OCI-LY1 (cell line): ENCODE results near the gene ACTRT2.

Experiments
- H2AFZ ChIP-seq: fragments of 200-600 bp; sonication (generic), shearing (Covaris generic); 2 replicates; pipeline ENCODE4 v1.6.0; 2014; ENCODE audit warnings: antibody characterized with exemption, mild to moderate bottlenecking, low read length
- H3F3A ChIP-seq: fragments of 200-600 bp; sonication (generic), shearing (Covaris generic); 2 replicates; pipeline ENCODE4 v1.6.0; 2014; ENCODE audit warnings: mild to moderate bottlenecking, antibody characterized with exemption, low read length, moderate library complexity; ENCODE audit not compliant: insufficient read depth
- H3K27ac ChIP-seq: fragments of 200-600 bp; sonication (generic); 2 replicates; pipeline ENCODE4 v1.5.1; 2014; ENCODE audit warnings: low read length, mixed run types, mild to moderate bottlenecking, low read depth; ENCODE audit not compliant: poor library complexity, severe bottlenecking
- H3K27me3 ChIP-seq: fragments of 200-600 bp; sonication (generic); 2 replicates; pipeline ENCODE4 v1.6.0; 2014; ENCODE audit warnings: antibody characterized with exemption, mild to moderate bottlenecking, low read length, moderate library complexity; ENCODE audit not compliant: insufficient read depth
- H3K36me3 ChIP-seq: fragments of 200-600 bp; sonication (generic); 2 replicates; pipeline ENCODE4 v1.6.1; 2014; ENCODE audit warnings: mild to moderate bottlenecking, antibody characterized with exemption, low read length, moderate library complexity, mixed read lengths; ENCODE audit not compliant: insufficient read depth
- H3K4me1 ChIP-seq: fragments of 200-600 bp; sonication (generic); 2 replicates; pipeline ENCODE4 v1.5.1; 2014; ENCODE audit warnings: mild to moderate bottlenecking, low read length, moderate library complexity; ENCODE audit not compliant: insufficient read depth, severe bottlenecking
- H3K4me2 ChIP-seq: fragments of 200-600 bp; sonication (generic), shearing (Covaris generic); 2 replicates; pipeline ENCODE4 v1.6.1; 2014; ENCODE audit warnings: low read length
- H3K4me3 ChIP-seq: fragments of 200-600 bp; sonication (generic); 2 replicates; pipeline ENCODE4 v1.5.1; 2014; ENCODE audit warnings: low read length, low read depth, mild to moderate bottlenecking, mixed read lengths; ENCODE audit not compliant: poor library complexity, severe bottlenecking
- H3K79me2 ChIP-seq: fragments of 200-600 bp; shearing (Covaris generic); 2 replicates; pipeline ENCODE4 v1.6.1; 2016; ENCODE audit warnings: mixed run types, low read length, mixed read lengths; ENCODE audit not compliant: insufficient read depth
- H3K9ac ChIP-seq: fragments of 200-600 bp; sonication (generic), shearing (Covaris generic); 2 replicates; pipeline ENCODE4 v1.6.1; 2014; ENCODE audit warnings: mild to moderate bottlenecking, low read length, mixed read lengths
- H3K9me2 ChIP-seq: fragments of 200-600 bp; sonication (generic), shearing (Covaris generic); 2 replicates; pipeline ENCODE4 v1.6.1; 2014; ENCODE audit warnings: low read depth, mild to moderate bottlenecking, low read length, mixed read lengths
- H3K9me3 ChIP-seq: fragments of 200-600 bp; shearing (Covaris generic); 2 replicates; pipeline ENCODE4 v1.6.1; 2014; ENCODE audit warnings: low read length, mixed read lengths
- H4K20me1 ChIP-seq: fragments of 200-600 bp; sonication (generic), shearing (Covaris generic); 2 replicates; pipeline ENCODE4 v1.6.0; 2016; ENCODE audit warnings: mild to moderate bottlenecking, low read length; ENCODE audit not compliant: insufficient read depth
- CTCF ChIP-seq: fragments of 200-600 bp; sonication (generic), shearing (Covaris generic); IDR thresholded peaks from 2 replicates; pipeline ENCODE4 v1.5.1; 2017; ENCODE audit warnings: mild to moderate bottlenecking, antibody characterized with exemption, low read length, moderate library complexity, mixed read lengths
- EZH2 ChIP-seq: fragments of 200-600 bp; sonication (generic), shearing (Covaris generic); IDR thresholded peaks from 2 replicates; pipeline ENCODE4 v1.8.0; 2017; ENCODE audit warnings: borderline replicate concordance, mixed run types, mild to moderate bottlenecking, antibody characterized with exemption, low read length, moderate library complexity, mixed read lengths

Gene ACTRT2

GRCh38 chr1:3021801-3022401 is 634 bp downstream of the ACTRT2 start:
- TF ChIP-seq CTCF = no peak
- TF ChIP-seq EZH2 = no peak
- no peak overlapping the region for H2AFZ ChIP-seq
- no peaks in the 10 kb centered on the region for H4K20me1 ChIP-seq
- no peak overlapping the region for H3K9ac ChIP-seq
- H3K27ac ChIP-seq = no peak overlapping the region
- no peaks in the 10 kb centered on the region for H3K27me3 ChIP-seq
- no peaks in the 10 kb centered on the region for H3K9me3 ChIP-seq
- H3K36me3 ChIP-seq = no peaks in the 10 kb centered on the region
- H3K4me1 ChIP-seq = no peaks in the 10 kb centered on the region
- no peak overlapping the region for H3K4me3 ChIP-seq
- H3F3A ChIP-seq = no peaks in the 10 kb centered on the region
- H3K4me2 ChIP-seq = no peak overlapping the region
- no peaks in the 10 kb centered on the region for H3K9me2 ChIP-seq
- H3K79me2 ChIP-seq = no peaks in the 10 kb centered on the region

- no peaks in the 10 kb centered on the region for H3K9me2 ChIP-seq
- H3K9me3 ChIP-seq = no peaks in the 10 kb centered on the region
- no peaks in the 10 kb centered on the region for H3K79me2 ChIP-seq
- no peak overlapping the region for H3K4me2 ChIP-seq
- no peaks in the 10 kb centered on the region for H3F3A ChIP-seq
- no peaks in the 10 kb centered on the region for H4K20me1 ChIP-seq
- H3K27me3 ChIP-seq = no peaks in the 10 kb centered on the region
- H3K4me1 ChIP-seq = no peaks in the 10 kb centered on the region
- H3K9ac ChIP-seq = no peak overlapping the region
- H3K36me3 ChIP-seq = no peaks in the 10 kb centered on the region
- no peak overlapping the region for H2AFZ ChIP-seq
- H3K4me3 ChIP-seq = no peak overlapping the region
- TF ChIP-seq EZH2 (no peak), CTCF (no peak)
- no peak overlapping the region for H3K27ac ChIP-seq
These were observed 1.3 kb downstream of the ACTRT2 start for GRCh38 chr1:3022511-3022973.

GRCh38 chr1:3022976-3023375 is 1.7 kb downstream of the ACTRT2 start:
- H3K36me3 ChIP-seq = no peaks in the 10 kb centered on the region
- no peaks in the 10 kb centered on the region for H3K27me3 ChIP-seq
- TF ChIP-seq CTCF (no peak), EZH2 (no peak)
- no peak overlapping the region for H3K4me3 ChIP-seq
- no peaks in the 10 kb centered on the region for H3K9me3 ChIP-seq
- H3K79me2 ChIP-seq = no peaks in the 10 kb centered on the region
- H3K27ac ChIP-seq = no peak overlapping the region
- no peaks in the 10 kb centered on the region for H3F3A ChIP-seq
- H2AFZ ChIP-seq = no peak overlapping the region
- no peaks in the 10 kb centered on the region for H3K9me2 ChIP-seq
- no peaks in the 10 kb centered on the region for H3K4me1 ChIP-seq
- H3K9ac ChIP-seq = no peak overlapping the region
- no peak overlapping the region for H3K4me2 ChIP-seq
- H4K20me1 ChIP-seq = no peaks in the 10 kb centered on the region
